ENCODE measurements around the gene PSMD5.
"Not testable (repeated sequence)": the region's sequence is repeated elsewhere in the genome, so short reads cannot be mapped to it uniquely, and the experiment has no call there.

The PSMD5 gene

GRCh38 chr9:120854596-120855327, 12.0 kb upstream of the PSMD5 start:
- no peak for DNase-seq

- no peak for DNase-seq
Observed at GRCh38 chr9:120853198-120853597, 10.5 kb upstream of the PSMD5 start.

DNA sequence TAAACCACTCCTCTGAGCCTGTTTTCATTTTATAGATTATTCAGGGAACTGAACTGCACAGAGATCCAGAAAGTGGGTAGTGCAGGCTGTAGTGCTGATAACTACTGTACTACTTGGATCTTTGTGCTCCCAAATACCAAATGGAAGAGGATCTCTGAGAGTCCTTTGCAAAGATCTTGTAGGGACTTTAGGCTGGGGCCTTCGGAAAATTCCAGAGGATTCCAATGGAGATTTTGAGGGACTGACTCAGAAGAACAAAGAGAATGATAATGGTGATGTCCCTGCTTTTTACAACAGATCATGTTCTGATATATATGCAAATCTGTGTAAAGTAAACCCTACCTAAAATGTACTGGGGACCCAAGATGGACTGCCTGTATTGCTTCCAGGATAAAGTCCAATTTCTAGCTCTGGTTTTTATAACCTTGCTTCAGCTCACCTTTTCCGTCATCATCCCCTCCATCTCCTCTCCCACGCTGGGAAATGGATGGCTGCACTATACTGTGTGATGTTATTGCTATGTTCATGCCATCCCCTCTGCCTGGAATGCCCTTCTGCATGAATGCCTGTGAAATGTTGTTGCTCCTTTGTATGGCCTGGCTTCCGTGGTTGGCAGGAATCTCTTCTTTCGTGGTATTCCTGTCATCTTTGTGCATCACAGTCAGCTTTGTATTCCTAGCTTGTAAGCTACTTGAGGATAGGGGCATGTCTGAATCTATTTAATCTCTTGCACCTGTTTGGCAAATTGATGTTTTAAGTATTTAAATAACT, 9.7 kb upstream of the PSMD5 start:
- DNase-seq = no peak

DNA sequence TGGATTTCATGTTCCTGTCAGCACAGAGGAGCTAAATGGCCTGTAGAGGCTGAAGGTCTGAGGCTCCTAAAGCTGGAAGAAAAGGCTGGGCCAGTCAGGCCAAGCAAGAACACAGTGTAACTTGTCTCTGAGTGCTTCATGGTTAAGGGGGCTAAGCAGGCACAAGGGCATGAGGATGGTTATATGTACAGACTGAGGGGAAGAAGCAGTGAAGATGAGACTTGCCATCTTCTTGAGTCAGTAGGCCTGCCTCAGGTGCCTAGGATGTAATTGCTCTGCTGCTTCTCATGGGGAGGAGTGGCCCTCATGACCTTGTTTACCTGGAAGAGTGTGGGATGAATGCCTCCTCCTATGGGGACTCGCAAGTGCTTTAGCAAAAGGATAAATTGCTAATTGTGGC, 8.7 kb upstream of the PSMD5 start:
- no peak for DNase-seq

GRCh38 chr9:120850315-120850714, 7.6 kb upstream of the PSMD5 start:
- no peak for DNase-seq

GRCh38 chr9:120846906-120847305, 4.2 kb upstream of the PSMD5 start:
- no peak for DNase-seq

GRCh38 chr9:120846251-120846889, 3.6 kb upstream of the PSMD5 start:
- no peak for DNase-seq

DNA sequence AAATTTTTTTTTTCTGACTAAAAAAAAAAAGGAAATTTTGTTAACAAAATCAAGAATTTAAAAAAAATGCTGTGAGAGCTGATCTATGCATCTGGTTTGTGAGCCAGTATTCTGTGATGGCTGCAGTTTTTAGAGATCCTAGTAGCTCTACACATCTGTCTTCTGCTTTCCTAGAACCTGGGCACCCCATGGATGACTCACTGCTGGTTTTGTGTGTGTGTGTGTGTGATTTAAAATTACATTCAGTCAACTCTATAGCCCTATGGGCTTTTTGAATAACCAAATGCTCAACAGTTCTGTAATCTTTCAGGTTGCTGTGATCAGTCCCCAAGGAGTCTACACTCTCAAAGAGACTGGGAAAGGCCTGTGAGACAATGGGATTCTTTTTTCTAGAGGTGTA, 2.5 kb upstream of the PSMD5 start:
- no peak for DNase-seq

- DNase-seq = peak; percentile 61
Observed at GRCh38 chr9:120841930-120842684, 615 bp downstream of the PSMD5 start.

- no peak for DNase-seq
Observed at GRCh38 chr9:120839146-120839545, 3.6 kb downstream of the PSMD5 start.

DNA sequence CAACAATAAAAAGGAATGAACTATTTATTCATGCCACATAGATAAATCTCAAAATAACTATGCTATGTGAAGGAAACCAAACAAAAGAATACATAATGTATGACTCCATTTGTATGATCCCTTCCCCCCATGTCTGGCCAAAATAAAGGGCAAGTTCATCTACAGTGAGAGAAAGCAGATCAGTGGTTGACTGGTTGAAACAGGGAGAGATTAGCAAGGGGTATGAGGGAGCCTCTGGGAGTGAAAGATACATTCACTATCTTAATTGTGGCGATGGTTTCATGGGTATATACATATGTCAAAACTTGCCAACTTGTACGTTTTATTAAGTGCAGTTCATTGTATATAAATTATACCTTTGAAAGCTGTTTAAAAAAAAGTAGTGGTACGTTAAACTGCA, 4.8 kb downstream of the PSMD5 start:
- DNase-seq = no peak

GRCh38 chr9:120833325-120833724, 9.4 kb downstream of the PSMD5 start:
- no peak for DNase-seq

- DNase-seq = no peak
Observed at GRCh38 chr9:120832807-120833206, 9.9 kb downstream of the PSMD5 start.

- no peak for DNase-seq
Observed at GRCh38 chr9:120830865-120831264, 11.9 kb downstream of the PSMD5 start.

DNA sequence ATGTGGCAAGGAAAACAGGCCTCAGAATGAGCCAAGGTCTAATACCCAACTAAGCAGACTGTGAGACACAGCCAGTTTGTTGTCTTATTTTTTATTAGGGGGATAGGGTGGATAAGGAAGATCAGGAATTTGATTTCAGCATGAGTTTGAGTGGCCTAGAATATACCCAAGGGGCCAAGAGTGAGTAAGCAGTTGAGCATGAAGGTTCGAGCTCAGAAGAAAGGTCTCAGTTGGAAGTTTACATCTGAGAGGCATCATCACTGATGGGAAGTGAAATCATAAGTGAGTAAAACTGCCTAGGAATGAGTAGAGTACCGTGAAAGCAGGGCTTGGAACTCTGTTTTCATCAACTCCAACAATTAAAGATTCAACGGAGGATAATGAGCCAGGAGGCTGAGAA, 12.6 kb downstream of the PSMD5 start:
- DNase-seq = no peak

DNA sequence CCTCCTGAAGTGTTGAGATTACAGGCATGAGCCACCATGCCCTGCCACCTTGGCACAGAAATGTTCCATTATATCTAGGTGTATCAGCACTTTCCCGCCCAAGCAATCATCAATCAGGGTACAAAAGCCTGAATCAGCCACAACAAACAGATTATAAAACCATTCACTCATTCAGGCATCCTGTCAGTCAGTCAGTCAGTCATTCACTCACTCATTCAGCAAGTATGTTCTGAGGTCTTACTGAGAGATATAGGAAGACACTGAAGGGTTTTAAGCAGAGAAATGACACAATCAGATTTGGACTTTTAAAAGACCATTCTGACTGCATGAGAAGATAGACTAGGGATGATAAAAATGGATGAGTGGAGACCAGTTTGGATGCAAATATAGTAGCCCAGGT, 13.1 kb downstream of the PSMD5 start:
- no peak for DNase-seq

DNA sequence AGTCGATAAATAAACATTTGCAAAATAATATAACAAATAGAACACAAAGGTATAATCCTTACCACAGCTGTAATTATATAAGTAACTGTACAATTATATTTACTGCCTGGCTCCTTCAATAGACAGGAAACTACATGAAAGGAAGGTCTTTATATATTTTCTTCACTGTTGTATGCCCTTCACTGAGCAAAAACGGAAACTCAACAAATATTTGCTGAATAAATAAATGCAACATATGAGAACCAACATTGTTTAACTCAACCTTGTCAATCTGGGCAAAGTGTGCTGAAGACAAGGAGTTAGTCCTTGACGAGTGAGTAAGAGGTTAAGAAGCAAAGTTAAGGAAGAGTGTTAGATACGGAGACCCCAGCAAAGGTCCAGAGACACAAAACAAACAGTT, 22.6 kb downstream of the PSMD5 start:
- no peak for DNase-seq

DNA sequence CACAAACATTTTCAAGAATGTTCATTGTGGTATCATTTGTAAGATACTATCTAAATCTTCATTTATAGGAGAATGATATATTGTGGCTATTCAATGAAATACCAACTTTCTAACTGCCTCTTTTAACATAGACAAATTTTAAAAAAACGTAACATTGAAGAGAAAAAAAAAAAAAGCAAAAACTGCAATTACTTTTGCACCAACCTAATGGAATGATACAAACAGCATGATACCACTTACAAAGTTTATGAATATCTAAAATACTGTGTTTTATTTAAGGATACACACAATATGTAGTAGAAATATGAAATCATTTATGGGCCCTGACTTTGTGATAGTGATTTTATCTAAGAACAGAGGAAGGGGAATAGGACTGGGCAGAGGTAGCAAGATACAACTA, 24.1 kb downstream of the PSMD5 start:
- DNase-seq = no peak

DNA sequence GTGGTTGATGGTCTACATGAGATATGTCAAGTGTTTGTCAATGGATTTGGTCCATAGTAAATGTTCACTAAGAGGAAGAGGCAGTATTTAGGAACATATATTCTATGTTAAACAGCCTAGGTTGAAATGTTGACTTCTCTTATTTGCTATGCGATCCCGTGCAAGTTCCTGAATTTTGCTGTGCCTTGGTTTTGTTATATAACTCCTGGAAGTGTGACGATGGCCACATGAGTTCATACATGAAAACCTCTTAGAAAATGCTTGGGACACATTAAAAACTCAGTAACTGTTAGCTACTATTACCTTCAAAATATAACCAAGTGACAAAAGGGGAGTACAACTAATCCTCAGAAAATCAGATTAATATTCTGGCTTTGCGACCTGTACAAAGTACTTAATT, 27.6 kb downstream of the PSMD5 start:
- DNase-seq = no peak

DNA sequence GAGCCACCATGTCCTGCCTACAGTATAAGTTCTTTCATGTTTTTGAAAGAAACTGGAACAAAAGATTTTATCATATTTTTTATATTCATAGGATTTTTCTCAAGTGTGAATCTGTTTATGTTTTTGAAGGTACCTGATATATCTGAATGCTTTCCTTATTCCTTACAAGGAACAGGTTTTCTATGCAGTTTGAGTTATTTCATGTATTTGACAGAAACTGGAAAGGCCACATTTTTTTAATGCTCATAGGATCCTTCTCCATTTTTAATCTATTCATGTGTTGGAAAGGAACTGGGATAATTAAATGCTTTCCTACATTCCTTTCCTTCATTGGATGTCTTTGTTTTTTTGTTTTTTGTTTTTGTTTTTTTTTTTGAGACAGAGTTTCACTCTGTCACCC, 33.8 kb downstream of the PSMD5 start:
- DNase-seq = no peak

GRCh38 chr9:120807607-120808379, 34.9 kb downstream of the PSMD5 start:
- DNase-seq = no peak

GRCh38 chr9:120804784-120805363, 37.8 kb downstream of the PSMD5 start:
- not testable (repeated sequence) for DNase-seq
